SK-N-SH (cell line): Measurements from ENCODE around the gene CILP.

ENCODE experiments used
- CHD2 ChIP-seq: fragments of 150-350 bp; IDR thresholded peaks from 2 replicates; pipeline ENCODE4 v1.6.1; 2018; ENCODE audit warnings: low read length; ENCODE audit not compliant: partially characterized antibody
- FOSL2 ChIP-seq: IDR thresholded peaks from 2 replicates; pipeline ENCODE4 v1.4.0; 2012; ENCODE audit warnings: low read depth, mild to moderate bottlenecking, moderate library complexity, borderline replicate concordance
- GABPA ChIP-seq: IDR thresholded peaks from 2 replicates; pipeline ENCODE4 v1.4.0; 2012; ENCODE audit warnings: low read depth, mild to moderate bottlenecking
- NFIC ChIP-seq: IDR thresholded peaks from 2 replicates; pipeline ENCODE4 v1.4.0; 2012; ENCODE audit warnings: borderline replicate concordance
- POLR2AphosphoS5 ChIP-seq: IDR thresholded peaks from 2 replicates; pipeline ENCODE4 v1.6.1; 2012; ENCODE audit warnings: low read depth, low read length
- RAD21 ChIP-seq: IDR thresholded peaks from 2 replicates; pipeline ENCODE4 v1.6.1; 2012; ENCODE audit warnings: mild to moderate bottlenecking, low read length
- RXRA ChIP-seq: IDR thresholded peaks from 2 replicates; pipeline ENCODE4 v1.4.0; 2012; ENCODE audit warnings: low read depth, mild to moderate bottlenecking, borderline replicate concordance
- TEAD4 ChIP-seq: IDR thresholded peaks from 2 replicates; pipeline ENCODE4 v1.4.0; 2012; ENCODE audit warnings: mild to moderate bottlenecking, borderline replicate concordance; ENCODE audit not compliant: insufficient read depth
- TF ChIP-seq, protein P1 (sequence below): fragments of 200-600 bp; sonication (generic); IDR thresholded peaks from 2 replicates; pipeline ENCODE4 v1.6.1; 2017; ENCODE audit warnings: antibody characterized with exemption, mild to moderate bottlenecking, moderate library complexity

DNA sequence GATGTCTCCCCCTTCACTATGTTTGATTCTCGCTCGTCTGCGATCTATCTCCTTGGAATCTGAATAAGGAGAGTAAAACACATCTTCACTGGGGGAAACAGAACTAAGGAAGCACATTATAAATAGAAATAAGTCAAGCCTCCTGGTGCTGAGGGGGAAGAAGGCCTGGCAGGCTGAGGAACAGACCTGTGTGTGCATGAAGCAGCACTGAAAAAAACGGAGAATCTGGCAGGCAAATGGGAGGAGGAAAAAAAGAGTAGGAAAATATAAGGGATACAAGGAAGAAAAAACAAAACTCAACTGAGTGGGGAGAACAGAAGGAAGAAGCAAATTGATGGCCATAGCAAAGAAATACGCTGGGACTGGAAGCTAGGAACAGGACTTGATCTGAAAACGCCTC, 49.7 kb upstream of the CILP start:
- TF ChIP-seq, protein P1, sequence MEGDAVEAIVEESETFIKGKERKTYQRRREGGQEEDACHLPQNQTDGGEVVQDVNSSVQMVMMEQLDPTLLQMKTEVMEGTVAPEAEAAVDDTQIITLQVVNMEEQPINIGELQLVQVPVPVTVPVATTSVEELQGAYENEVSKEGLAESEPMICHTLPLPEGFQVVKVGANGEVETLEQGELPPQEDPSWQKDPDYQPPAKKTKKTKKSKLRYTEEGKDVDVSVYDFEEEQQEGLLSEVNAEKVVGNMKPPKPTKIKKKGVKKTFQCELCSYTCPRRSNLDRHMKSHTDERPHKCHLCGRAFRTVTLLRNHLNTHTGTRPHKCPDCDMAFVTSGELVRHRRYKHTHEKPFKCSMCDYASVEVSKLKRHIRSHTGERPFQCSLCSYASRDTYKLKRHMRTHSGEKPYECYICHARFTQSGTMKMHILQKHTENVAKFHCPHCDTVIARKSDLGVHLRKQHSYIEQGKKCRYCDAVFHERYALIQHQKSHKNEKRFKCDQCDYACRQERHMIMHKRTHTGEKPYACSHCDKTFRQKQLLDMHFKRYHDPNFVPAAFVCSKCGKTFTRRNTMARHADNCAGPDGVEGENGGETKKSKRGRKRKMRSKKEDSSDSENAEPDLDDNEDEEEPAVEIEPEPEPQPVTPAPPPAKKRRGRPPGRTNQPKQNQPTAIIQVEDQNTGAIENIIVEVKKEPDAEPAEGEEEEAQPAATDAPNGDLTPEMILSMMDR = no peak
- TF ChIP-seq RAD21 (no peak), POLR2AphosphoS5 (no peak), GABPA (no peak), CHD2 (no peak), FOSL2 (no peak), RXRA (no peak), TEAD4 (no peak), NFIC (no peak)
